GM19395 (cell line): ENCODE results near the gene MECR.
"Not testable (repeated sequence)": the region's sequence is repeated elsewhere in the genome, so short reads cannot be mapped to it uniquely, and the experiment has no call there.

ENCODE experiments used
- ATAC-seq: cut with Tn5 transposase; IDR thresholded peaks from one replicate; pipeline ENCODE4 v1.9.1; 2021; ENCODE audit warnings: mild to moderate bottlenecking, moderate library complexity; ENCODE audit not compliant: unreplicated experiment

Gene MECR

DNA sequence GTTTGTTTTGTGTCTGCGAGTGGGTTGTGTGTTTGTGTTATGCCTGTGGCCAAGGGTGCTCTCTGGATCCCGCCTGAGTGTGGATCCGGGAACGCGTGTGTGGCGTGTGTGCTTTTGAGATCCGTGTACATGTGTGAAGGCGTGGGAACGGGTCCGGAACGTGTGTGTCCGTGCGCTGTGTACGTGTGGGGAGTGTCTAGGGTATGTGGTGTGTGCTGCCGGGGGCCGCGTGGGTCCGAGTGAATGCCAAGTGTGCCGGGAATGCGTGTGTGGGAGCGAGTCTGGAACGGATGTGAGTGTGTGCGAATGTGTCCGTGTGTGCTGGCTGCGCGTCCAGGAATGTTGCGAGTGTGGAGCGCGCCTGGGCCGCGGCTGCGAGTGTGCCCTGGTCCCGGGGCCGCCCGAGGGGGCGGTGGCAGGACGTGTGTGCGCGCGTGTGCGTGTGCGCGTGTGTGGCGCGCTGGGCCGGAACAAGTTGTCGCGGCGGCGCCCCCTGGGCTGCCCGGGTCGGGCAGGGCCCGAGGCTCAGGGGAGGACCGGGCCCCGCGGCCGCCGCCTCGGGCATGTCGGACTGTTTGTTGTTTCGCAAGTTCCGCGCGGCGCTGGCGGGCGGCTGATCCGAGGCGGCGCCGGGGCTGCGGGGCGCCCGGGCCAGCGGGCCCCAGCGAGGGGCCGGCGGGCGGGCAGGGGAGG, 6.5 kb upstream of the MECR start:
- no peak for ATAC-seq

DNA sequence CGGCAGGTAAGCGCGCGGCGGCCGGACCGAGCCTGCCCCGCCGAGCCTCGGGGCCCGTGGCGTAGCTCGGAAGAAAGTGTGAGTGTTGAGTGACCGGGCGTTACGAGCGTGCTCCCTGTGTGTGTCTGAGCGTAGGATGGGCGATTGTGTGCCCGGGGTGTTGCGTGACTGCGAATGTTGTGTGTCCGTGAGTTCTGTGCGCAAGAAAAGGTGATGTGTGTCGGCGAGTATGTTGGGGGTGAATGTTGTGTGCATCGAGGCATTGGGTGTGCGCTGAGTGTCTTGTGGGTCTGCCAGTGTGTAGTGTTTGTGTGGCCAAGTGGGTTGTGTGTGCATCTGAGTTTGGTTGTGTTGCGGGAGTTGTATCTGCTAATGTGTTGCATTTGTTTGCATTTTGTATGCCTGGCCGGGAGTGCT, 6.0 kb upstream of the MECR start:
- no peak for ATAC-seq

GRCh38 chr1:29235955-29236711, 5.4 kb upstream of the MECR start, which contains the start of gene PTPRU:
PTPRU (plus strand) TSS chr1:29236522; CDS start chr1:29236645, 123 bp downstream.
- peak; percentile 65 for ATAC-seq

- not testable (repeated sequence) for ATAC-seq
Observed at GRCh38 chr1:29234881-29235280, 4.1 kb upstream of the MECR start.

DNA sequence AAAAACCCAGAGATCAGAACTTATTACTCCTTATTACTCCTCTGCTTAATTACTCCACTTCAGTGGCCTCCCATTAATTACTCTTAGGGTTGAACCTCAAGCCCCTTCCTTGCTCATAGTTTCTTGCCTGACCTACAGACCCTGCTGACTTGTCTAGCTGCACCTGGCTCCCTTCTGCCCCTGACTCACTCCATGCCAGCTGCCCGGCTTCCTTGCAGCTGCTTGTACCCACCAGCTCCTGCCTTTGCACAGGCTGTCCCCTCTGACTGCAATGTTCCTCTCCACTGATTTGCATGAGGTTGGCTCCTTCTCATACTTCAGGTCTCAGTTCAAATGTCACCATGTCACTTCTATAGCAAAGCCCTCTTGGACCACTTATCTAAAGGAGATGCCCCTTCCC, 3.7 kb upstream of the MECR start:
- ATAC-seq, result no peak

- ATAC-seq, result no peak
Observed at GRCh38 chr1:29233693-29234092, 3.0 kb upstream of the MECR start.

DNA sequence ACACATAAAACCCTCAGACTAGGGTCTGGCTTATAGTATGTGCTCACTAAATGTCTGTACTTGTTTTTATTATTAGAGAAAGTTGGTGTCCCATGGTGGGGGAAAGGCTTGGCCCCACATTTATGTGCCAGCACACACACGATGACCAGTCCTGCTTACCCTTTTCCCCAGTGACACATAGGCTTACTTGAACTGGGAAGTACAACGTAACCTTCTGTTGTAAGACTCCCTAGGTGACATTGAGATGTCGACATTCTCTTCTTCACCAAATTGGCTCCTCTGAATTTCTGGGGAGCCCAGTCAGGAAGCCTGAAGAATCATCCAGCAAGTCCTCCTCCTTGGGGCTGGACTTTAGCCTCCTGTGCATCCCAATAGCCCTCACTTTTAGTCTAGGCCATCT, 1.7 kb upstream of the MECR start:
- ATAC-seq, result no peak

DNA sequence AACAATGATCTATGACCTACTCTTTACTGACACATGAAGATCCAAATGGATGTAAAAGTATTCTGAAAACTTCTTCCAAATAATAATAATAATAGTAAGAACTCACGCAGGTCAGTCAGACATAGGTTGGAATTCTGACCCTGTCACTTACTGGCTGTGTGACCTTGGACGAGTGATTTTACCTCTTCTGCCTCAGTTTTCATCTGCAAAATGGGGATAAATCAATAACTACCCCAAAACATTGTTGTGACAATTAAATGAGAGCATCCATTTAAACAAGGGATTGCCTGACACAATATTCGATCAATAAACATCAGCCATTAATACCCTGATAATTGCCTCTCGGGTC, 556 bp downstream of the MECR start:
- no peak for ATAC-seq

DNA sequence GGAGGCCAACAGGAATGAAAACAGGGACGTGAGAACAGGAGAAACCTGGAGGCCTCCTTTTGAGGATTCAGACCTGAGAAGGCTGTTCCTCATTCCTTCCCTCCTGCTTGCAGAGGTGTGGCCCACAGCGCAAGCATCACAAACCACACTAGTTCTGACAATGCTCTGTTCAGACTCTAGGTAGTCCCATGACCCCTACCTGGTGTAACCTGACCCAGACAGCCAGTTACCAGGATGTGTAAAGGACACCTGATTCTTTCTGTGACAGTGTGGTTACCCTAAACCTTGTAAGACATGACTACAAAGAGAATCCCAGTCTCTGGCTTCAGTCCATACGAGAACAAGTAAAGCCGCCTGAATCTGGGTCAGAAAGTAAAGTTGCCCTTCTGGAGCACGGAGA, 3.2 kb downstream of the MECR start:
- ATAC-seq, result no peak

DNA sequence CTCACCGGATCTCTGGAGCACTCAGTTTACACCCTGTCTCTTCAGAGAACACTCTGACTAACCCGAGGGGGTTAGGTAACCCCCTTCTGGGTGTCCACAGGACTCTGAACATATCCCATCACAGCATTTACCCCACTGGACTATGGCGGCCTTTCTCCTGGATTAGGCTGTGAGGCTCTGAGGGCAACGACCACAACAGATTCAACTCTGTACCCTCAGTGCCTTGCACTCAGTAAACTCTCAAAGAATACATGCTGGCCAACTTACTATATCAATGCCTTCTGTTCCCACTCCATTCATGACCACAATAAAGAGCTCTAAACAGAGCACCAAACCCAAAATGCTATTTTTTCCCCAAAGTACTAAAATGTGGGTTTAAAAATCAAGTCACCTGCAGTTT, 5.4 kb downstream of the MECR start:
- ATAC-seq, result no peak

GRCh38 chr1:29224356-29224837, 6.3 kb downstream of the MECR start:
- no peak for ATAC-seq

GRCh38 chr1:29223521-29223920, 7.2 kb downstream of the MECR start:
- no peak for ATAC-seq

- no peak for ATAC-seq
Observed at GRCh38 chr1:29222686-29223085, 8.0 kb downstream of the MECR start.

DNA sequence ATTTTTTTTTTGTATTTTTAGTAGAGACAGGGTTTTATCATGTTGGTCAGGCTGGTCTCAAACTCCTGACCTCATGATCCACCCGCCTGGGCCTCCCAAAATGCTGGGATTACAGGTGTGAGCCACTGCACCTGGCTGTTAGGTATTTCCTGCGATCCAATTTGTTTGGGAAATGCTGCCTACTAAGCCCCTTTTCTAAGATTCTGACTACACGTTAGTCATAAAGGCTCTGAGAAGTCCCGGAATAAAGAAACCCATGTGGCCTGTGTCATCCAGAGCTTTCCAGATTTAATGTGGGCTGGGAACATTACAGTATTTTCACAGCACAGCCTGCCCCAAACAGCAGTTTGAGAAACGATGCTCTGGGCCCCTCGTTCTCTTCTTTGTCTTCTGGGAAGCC, 8.5 kb downstream of the MECR start:
- not testable (repeated sequence) for ATAC-seq

- no peak for ATAC-seq
Observed at GRCh38 chr1:29221296-29221695, 9.4 kb downstream of the MECR start.

DNA sequence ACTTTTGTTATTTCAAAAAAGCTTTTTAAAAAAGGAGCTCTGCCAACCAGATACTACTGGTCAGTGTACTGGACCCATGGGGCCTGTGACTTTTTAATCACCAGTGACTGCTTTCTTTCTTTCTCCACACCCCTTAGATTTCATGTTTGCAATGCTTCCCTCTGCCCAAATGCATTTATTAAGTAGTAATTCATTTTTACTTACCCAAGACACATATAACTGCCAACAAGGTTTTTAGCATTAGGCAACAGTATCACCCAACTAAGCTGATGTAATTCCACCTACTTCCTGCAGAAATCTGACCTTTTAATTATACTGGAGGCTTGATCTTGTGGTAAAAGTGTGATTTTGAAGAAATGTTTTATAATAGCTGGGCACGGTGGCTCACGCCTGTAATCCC, 12.5 kb downstream of the MECR start:
- ATAC-seq, result no peak

- ATAC-seq, result no peak
Observed at GRCh38 chr1:29217633-29218032, 13.1 kb downstream of the MECR start.

- ATAC-seq, result no peak
Observed at GRCh38 chr1:29213055-29213454, 17.7 kb downstream of the MECR start.

- ATAC-seq, result no peak
Observed at GRCh38 chr1:29211086-29212030, 19.4 kb downstream of the MECR start.

GRCh38 chr1:29210278-29211085, 20.3 kb downstream of the MECR start:
- ATAC-seq, result no peak
